WTC11 (cell line): ENCODE measurements around the gene LCAT. TPM values are rescaled to one million over a fixed set of nuclear protein-coding genes. Genes with fewer than 3 reads are reported as not detected.

Experiments used
- ATAC-seq: fragments of 200-7000 bp; cut with Tn5 transposase; 2 replicates; pipeline ENCODE4 v1.10.0; 2021; ENCODE audit warnings: mild to moderate bottlenecking, moderate library complexity
- CTCF ChIA-PET: fragments of 300-600 bp; sonication (Branson Sonifier 250); formaldehyde crosslinking; loops from one replicate; lab custom pipeline; 2021; ENCODE audit warnings: antibody characterized with exemption; lab: Charles Lee
- POLR2A ChIA-PET: fragments of 350-600 bp; sonication (Branson Sonifier 250); formaldehyde crosslinking; loops from one replicate; lab custom pipeline; 2021; ENCODE audit warnings: antibody characterized with exemption; lab: Charles Lee
- DNase-seq: peaks from one replicate; pipeline ENCODE4 v3.0.0; 2021; ENCODE audit warnings: low spot score
- H3K27ac Mint-ChIP-seq: 2 replicates; pipeline ENCODE4 v1.8.0; 2021; ENCODE audit warnings: mixed read lengths
- H3K27me3 Mint-ChIP-seq: 2 replicates; pipeline ENCODE4 v1.8.0; 2021; ENCODE audit warnings: low read depth, mild to moderate bottlenecking, moderate library complexity, mixed read lengths
- H3K36me3 Mint-ChIP-seq: 2 replicates; pipeline ENCODE4 v1.8.0; 2021; ENCODE audit warnings: mixed read lengths
- H3K4me1 Mint-ChIP-seq: 2 replicates; pipeline ENCODE4 v1.8.0; 2022; ENCODE audit warnings: mixed read lengths
- H3K4me3 Mint-ChIP-seq: 2 replicates; pipeline ENCODE4 v1.8.0; 2021; ENCODE audit warnings: mild to moderate bottlenecking, moderate library complexity, mixed read lengths
- H3K9me3 Mint-ChIP-seq: 2 replicates; pipeline ENCODE4 v1.8.0; 2021; ENCODE audit warnings: mixed read lengths
- NFE2L1 ChIP-seq: sonication (generic); formaldehyde crosslinking; IDR thresholded peaks from 2 replicates; pipeline ENCODE4 v1.8.1; 2023; ENCODE audit warnings: missing genetic modification reagents
- NR2C2 ChIP-seq: sonication (generic); formaldehyde crosslinking; IDR thresholded peaks from 2 replicates; pipeline ENCODE4 v1.8.0; 2022; ENCODE audit warnings: mild to moderate bottlenecking, missing genetic modification reagents
- PRRX2 ChIP-seq: fragments of 250-450 bp; sonication (Bioruptor Pico); IDR thresholded peaks from 2 replicates; pipeline ENCODE4 v1.8.0; 2021; ENCODE audit warnings: mild to moderate bottlenecking
- RELA ChIP-seq: sonication (generic); formaldehyde crosslinking; IDR thresholded peaks from 2 replicates; pipeline ENCODE4 v1.8.1; 2022; ENCODE audit warnings: missing genetic modification reagents, mild to moderate bottlenecking, borderline replicate concordance
- SOX15 ChIP-seq: fragments of 250-450 bp; sonication (Bioruptor Pico); IDR thresholded peaks from 2 replicates; pipeline ENCODE4 v1.9.0; 2021; ENCODE audit warnings: mild to moderate bottlenecking
- ZBTB21 ChIP-seq: sonication (generic); formaldehyde crosslinking; IDR thresholded peaks from 2 replicates; pipeline ENCODE4 v1.8.1; 2023; ENCODE audit warnings: mild to moderate bottlenecking, missing genetic modification reagents, borderline replicate concordance
- ZNF121 ChIP-seq: sonication (generic); formaldehyde crosslinking; IDR thresholded peaks from 2 replicates; pipeline ENCODE4 v1.8.0; 2023; ENCODE audit warnings: missing genetic modification reagents
- ZNF317 ChIP-seq: sonication (generic); formaldehyde crosslinking; IDR thresholded peaks from 2 replicates; pipeline ENCODE4 v1.8.1; 2023; ENCODE audit warnings: low read depth, mild to moderate bottlenecking, moderate library complexity, missing genetic modification reagents, borderline replicate concordance
- ZNF416 ChIP-seq: fragments of 250-450 bp; sonication (Bioruptor Pico); IDR thresholded peaks from 2 replicates; pipeline ENCODE4 v1.9.0; 2021; ENCODE audit warnings: mild to moderate bottlenecking, inconsistent platforms
- total RNA-seq: library from RNA; stranded (reverse); gene quantifications from 3 replicates; pipeline ENCODE4 v1.2.3, GENCODE V29; 2021
- TF ChIP-seq, protein P1 (sequence below): sonication (generic); formaldehyde crosslinking; IDR thresholded peaks from 2 replicates; pipeline ENCODE4 v1.8.0; 2023; ENCODE audit warnings: missing genetic modification reagents
- TF ChIP-seq, protein P2 (sequence below): fragments of 250-450 bp; sonication (Bioruptor Pico); IDR thresholded peaks from 2 replicates; pipeline ENCODE4 v1.8.0; 2021; ENCODE audit warnings: mild to moderate bottlenecking
- TF ChIP-seq, protein P3 (sequence below): sonication (generic); formaldehyde crosslinking; IDR thresholded peaks from 2 replicates; pipeline ENCODE4 v1.8.0; 2022; ENCODE audit warnings: missing genetic modification reagents
- TF ChIP-seq, protein P4 (sequence below): fragments of 250-450 bp; sonication (Bioruptor Pico); IDR thresholded peaks from 2 replicates; pipeline ENCODE4 v1.9.0; 2021; ENCODE audit warnings: moderate library complexity, mild to moderate bottlenecking, inconsistent platforms, borderline replicate concordance
- TF ChIP-seq, protein P5 (sequence below): sonication (generic); formaldehyde crosslinking; conservative IDR thresholded peaks from 2 replicates; pipeline ENCODE4 v1.8.1; 2023; ENCODE audit warnings: mild to moderate bottlenecking, low read depth, missing genetic modification reagents, moderate library complexity
- TF ChIP-seq, protein P6 (sequence below): sonication (generic); formaldehyde crosslinking; IDR thresholded peaks from 2 replicates; pipeline ENCODE4 v1.8.1; 2022; ENCODE audit warnings: low read depth, mild to moderate bottlenecking, moderate library complexity, missing genetic modification reagents, borderline replicate concordance
- TF ChIP-seq, protein P7 (sequence below): sonication (generic); formaldehyde crosslinking; IDR thresholded peaks from 2 replicates; pipeline ENCODE4 v1.8.1; 2023; ENCODE audit warnings: mild to moderate bottlenecking, missing genetic modification reagents, borderline replicate concordance

The LCAT gene
- total RNA-seq, 1 experiment from 2014 or later = 38.3 TPM

DNA sequence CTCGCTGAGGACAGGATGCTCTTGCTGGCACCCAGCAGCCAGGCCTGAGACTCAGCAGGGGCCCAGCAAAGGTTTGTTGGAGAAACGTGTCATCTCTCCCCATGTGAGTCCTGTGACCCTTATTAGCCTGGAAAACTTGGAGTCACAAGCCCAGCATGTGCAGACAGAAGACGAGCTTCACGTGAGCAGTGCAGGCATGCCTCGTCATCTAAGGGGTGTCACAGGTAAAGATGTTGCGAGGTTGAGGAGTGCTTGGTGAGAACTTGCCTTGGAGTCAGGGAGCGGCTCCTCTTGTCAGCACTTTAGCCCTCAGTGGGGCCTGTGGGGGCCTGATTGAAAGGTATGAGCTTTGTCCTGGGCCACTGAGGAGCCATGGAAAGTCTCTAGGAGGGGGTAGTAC, 10.1 kb downstream of the LCAT start (continued):
- TF ChIP-seq, protein P1, sequence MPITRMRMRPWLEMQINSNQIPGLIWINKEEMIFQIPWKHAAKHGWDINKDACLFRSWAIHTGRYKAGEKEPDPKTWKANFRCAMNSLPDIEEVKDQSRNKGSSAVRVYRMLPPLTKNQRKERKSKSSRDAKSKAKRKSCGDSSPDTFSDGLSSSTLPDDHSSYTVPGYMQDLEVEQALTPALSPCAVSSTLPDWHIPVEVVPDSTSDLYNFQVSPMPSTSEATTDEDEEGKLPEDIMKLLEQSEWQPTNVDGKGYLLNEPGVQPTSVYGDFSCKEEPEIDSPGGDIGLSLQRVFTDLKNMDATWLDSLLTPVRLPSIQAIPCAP (CRISPR knock-in tag) = no peak
- TF ChIP-seq, protein P2, sequence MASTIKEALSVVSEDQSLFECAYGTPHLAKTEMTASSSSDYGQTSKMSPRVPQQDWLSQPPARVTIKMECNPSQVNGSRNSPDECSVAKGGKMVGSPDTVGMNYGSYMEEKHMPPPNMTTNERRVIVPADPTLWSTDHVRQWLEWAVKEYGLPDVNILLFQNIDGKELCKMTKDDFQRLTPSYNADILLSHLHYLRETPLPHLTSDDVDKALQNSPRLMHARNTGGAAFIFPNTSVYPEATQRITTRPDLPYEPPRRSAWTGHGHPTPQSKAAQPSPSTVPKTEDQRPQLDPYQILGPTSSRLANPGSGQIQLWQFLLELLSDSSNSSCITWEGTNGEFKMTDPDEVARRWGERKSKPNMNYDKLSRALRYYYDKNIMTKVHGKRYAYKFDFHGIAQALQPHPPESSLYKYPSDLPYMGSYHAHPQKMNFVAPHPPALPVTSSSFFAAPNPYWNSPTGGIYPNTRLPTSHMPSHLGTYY (CRISPR knock-in tag) = no peak
- TF ChIP-seq RELA (CRISPR knock-in tag) (no peak), SOX15 (CRISPR knock-in tag) (no peak), ZNF121 (no peak), ZNF416 (CRISPR knock-in tag) (no peak), ZNF317 (no peak), NFE2L1 (CRISPR knock-in tag) (no peak), NR2C2 (CRISPR knock-in tag) (no peak)
- TF ChIP-seq, protein P3, sequence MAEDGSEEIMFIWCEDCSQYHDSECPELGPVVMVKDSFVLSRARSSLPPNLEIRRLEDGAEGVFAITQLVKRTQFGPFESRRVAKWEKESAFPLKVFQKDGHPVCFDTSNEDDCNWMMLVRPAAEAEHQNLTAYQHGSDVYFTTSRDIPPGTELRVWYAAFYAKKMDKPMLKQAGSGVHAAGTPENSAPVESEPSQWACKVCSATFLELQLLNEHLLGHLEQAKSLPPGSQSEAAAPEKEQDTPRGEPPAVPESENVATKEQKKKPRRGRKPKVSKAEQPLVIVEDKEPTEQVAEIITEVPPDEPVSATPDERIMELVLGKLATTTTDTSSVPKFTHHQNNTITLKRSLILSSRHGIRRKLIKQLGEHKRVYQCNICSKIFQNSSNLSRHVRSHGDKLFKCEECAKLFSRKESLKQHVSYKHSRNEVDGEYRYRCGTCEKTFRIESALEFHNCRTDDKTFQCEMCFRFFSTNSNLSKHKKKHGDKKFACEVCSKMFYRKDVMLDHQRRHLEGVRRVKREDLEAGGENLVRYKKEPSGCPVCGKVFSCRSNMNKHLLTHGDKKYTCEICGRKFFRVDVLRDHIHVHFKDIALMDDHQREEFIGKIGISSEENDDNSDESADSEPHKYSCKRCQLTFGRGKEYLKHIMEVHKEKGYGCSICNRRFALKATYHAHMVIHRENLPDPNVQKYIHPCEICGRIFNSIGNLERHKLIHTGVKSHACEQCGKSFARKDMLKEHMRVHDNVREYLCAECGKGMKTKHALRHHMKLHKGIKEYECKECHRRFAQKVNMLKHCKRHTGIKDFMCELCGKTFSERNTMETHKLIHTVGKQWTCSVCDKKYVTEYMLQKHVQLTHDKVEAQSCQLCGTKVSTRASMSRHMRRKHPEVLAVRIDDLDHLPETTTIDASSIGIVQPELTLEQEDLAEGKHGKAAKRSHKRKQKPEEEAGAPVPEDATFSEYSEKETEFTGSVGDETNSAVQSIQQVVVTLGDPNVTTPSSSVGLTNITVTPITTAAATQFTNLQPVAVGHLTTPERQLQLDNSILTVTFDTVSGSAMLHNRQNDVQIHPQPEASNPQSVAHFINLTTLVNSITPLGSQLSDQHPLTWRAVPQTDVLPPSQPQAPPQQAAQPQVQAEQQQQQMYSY (CRISPR knock-in tag) = no peak

DNA sequence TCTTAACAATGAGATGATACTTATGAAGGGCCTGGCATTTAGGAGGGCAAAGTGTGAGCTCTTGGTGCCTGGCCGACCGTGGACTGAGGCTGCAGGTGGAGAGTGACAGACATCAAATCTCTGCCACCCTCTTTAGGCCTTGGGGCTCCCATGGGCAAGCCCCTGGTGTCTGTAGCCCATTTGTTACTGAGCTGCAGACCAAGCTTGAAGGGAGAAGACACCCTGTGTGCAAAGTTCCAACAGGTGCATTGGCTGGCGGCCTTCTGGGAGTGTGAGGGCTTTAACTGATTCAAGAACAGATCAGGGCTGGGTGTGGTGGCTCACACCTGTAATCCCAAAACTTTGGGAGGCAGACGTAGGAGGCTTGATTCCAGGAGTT, 11.5 kb downstream of the LCAT start:
- ChIA-PET CTCF (interaction anchor here (0.6 to 9.2 kb wide), 5 partner anchors 10 to 418 kb away, joined by 3 to 144 read pairs (median 4); partner anchors contain the start of gene NRN1L), POLR2A (no interaction called here)
- DNase-seq (no peak), ATAC-seq (no peak)
- Mint-ChIP-seq H3K27ac (peak overlapping the region; percentile 23; the same call in 1 of the 2 replicates), H3K4me1 (peaks cover 23% of the 10 kb centered on the region), H3K4me3 (no peak overlapping the region), H3K9me3 (no peaks in the 10 kb centered on the region), H3K36me3 (peaks cover 6% of the 10 kb centered on the region), H3K27me3 (no peaks in the 10 kb centered on the region)
- TF ChIP-seq PRRX2 = no peak

DNA sequence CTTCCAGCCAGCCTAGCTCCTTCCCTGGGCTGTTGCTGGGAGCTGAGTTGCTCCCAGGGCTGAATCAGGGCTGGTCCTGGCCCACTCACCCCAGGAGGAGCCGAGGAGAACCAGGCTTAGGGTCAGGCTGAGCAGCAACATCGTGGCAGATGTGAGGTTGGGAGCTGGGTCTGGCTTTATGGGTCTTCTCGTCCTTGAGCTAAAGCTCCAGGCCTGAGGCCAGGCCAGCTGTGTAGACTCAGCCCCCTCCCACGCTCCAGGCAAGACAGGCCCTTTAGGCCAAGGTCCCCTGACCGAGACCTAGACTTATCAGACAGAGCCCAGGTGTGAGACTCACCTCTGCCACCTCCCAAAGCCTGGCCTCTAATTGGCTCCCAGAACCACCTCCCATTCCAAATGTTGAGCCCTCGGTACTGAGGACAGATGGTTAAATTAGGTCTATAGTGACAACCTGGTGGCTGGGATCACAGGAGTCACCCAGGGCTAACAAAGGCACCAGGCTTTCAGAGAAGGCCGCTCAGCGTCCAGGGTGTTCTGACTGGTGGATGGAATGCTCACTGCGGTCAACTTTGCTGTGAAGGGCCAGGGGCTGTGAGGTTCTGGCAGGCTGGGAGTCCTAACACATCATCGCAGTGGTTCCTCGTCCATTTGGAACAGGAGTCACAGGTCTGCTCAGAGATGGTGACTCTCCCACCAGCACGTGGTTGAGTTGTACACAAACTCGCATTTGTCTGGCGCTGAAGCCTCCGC, 12.0 kb downstream of the LCAT start, which contains the start of gene CTRL:
TSS of gene CTRL (minus strand) at position 151 of the 750 bp plus-strand sequence. CDS start at position 141, 10 bp downstream.
- H3K4me3 Mint-ChIP-seq = no peak within 1 kb of the TSS
- POLR2A ChIA-PET = no interaction called here

More for the DNA sequence above, 12.0 kb downstream of the LCAT start, which contains the start of gene CTRL:
- peaks cover 6% of the 10 kb centered on the region for H3K36me3 Mint-ChIP-seq
- no peak for TF ChIP-seq ZNF416 (CRISPR knock-in tag)
- TF ChIP-seq, protein P4, sequence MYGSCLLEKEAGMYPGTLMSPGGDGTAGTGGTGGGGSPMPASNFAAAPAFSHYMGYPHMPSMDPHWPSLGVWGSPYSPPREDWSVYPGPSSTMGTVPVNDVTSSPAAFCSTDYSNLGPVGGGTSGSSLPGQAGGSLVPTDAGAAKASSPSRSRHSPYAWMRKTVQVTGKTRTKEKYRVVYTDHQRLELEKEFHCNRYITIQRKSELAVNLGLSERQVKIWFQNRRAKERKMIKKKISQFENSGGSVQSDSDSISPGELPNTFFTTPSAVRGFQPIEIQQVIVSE = no peak
- TF ChIP-seq ZBTB21 (CRISPR knock-in tag) = no peak
- TF ChIP-seq, protein P5, sequence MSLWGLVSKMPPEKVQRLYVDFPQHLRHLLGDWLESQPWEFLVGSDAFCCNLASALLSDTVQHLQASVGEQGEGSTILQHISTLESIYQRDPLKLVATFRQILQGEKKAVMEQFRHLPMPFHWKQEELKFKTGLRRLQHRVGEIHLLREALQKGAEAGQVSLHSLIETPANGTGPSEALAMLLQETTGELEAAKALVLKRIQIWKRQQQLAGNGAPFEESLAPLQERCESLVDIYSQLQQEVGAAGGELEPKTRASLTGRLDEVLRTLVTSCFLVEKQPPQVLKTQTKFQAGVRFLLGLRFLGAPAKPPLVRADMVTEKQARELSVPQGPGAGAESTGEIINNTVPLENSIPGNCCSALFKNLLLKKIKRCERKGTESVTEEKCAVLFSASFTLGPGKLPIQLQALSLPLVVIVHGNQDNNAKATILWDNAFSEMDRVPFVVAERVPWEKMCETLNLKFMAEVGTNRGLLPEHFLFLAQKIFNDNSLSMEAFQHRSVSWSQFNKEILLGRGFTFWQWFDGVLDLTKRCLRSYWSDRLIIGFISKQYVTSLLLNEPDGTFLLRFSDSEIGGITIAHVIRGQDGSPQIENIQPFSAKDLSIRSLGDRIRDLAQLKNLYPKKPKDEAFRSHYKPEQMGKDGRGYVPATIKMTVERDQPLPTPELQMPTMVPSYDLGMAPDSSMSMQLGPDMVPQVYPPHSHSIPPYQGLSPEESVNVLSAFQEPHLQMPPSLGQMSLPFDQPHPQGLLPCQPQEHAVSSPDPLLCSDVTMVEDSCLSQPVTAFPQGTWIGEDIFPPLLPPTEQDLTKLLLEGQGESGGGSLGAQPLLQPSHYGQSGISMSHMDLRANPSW (CRISPR knock-in tag) = no peak
- no peak for TF ChIP-seq ZNF121
- no peak for TF ChIP-seq RELA (CRISPR knock-in tag)
- TF ChIP-seq, protein P6, sequence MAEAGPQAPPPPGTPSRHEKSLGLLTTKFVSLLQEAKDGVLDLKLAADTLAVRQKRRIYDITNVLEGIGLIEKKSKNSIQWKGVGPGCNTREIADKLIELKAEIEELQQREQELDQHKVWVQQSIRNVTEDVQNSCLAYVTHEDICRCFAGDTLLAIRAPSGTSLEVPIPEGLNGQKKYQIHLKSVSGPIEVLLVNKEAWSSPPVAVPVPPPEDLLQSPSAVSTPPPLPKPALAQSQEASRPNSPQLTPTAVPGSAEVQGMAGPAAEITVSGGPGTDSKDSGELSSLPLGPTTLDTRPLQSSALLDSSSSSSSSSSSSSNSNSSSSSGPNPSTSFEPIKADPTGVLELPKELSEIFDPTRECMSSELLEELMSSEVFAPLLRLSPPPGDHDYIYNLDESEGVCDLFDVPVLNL (CRISPR knock-in tag) = no peak
- TF ChIP-seq, protein P7, sequence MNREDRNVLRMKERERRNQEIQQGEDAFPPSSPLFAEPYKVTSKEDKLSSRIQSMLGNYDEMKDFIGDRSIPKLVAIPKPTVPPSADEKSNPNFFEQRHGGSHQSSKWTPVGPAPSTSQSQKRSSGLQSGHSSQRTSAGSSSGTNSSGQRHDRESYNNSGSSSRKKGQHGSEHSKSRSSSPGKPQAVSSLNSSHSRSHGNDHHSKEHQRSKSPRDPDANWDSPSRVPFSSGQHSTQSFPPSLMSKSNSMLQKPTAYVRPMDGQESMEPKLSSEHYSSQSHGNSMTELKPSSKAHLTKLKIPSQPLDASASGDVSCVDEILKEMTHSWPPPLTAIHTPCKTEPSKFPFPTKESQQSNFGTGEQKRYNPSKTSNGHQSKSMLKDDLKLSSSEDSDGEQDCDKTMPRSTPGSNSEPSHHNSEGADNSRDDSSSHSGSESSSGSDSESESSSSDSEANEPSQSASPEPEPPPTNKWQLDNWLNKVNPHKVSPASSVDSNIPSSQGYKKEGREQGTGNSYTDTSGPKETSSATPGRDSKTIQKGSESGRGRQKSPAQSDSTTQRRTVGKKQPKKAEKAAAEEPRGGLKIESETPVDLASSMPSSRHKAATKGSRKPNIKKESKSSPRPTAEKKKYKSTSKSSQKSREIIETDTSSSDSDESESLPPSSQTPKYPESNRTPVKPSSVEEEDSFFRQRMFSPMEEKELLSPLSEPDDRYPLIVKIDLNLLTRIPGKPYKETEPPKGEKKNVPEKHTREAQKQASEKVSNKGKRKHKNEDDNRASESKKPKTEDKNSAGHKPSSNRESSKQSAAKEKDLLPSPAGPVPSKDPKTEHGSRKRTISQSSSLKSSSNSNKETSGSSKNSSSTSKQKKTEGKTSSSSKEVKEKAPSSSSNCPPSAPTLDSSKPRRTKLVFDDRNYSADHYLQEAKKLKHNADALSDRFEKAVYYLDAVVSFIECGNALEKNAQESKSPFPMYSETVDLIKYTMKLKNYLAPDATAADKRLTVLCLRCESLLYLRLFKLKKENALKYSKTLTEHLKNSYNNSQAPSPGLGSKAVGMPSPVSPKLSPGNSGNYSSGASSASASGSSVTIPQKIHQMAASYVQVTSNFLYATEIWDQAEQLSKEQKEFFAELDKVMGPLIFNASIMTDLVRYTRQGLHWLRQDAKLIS (CRISPR knock-in tag) = no peak
- TF ChIP-seq, all 79 proteins: peak for 0
- DNase-seq (no peak), ATAC-seq (no peak)
- Mint-ChIP-seq H3K27ac (peak within 1 kb of the TSS; percentile 23; the same call in 1 of the 2 replicates), H3K27me3 (no peaks in the 10 kb centered on the region), H3K9me3 (no peaks in the 10 kb centered on the region), H3K4me1 (peaks cover 17% of the 10 kb centered on the region)
- CTCF ChIA-PET = interaction anchor here (0.6 to 9.2 kb wide), 5 partner anchors 10 to 447 kb away, joined by 3 to 144 read pairs (median 5); partner anchors contain the start of gene NRN1L
